HCT116 (cell line): ENCODE measurements around the gene HHAT. TPM values are rescaled to one million over a fixed set of nuclear protein-coding genes. Genes with fewer than 3 reads are reported as not detected.

Experiments used
- ATAC-seq: fragments of 200-7000 bp; cut with Tn5 transposase; 2 replicates; pipeline ENCODE4 v1.9.1; 2020; ENCODE audit warnings: mild to moderate bottlenecking, moderate library complexity
- BruUV-seq: library from RNA; stranded (reverse); fragments of 400-500 nt; replicated peaks from 2 replicates; lab custom pipeline; 2021; lab: Mats Ljungman, UMichigan
- CTCF ChIA-PET: fragments of 300-600 bp; sonication (Branson Sonifier 250); formaldehyde crosslinking; loops from one replicate; lab custom pipeline; 2021; ENCODE audit warnings: antibody characterized with exemption; lab: Charles Lee
- POLR2A ChIA-PET: fragments of 300-600, 350-600 bp; sonication (Branson Sonifier 250); formaldehyde crosslinking; loops from one replicate; lab custom pipeline; 2021; ENCODE audit warnings: antibody characterized with exemption; lab: Charles Lee
- RAD21 ChIA-PET, 2 experiments: fragments of 300-600 bp; sonication (Branson Sonifier 250); formaldehyde crosslinking; loops; one replicate each; lab custom pipeline; 2023; ENCODE audit warnings: low total read pairs in 2 of 2; ENCODE audit not compliant: uncharacterized antibody in 2 of 2, unreplicated experiment in 2 of 2, low non-redundant PET in 1 of 2; lab: Charles Lee
- DNase-seq: peaks from one replicate; pipeline ENCODE4 v3.0.0-alpha.2; 2010; ENCODE audit warnings: low read depth, low spot score
- H2AFZ ChIP-seq: fragments of 200-600 bp; shearing (Covaris generic), sonication (generic); 2 replicates; pipeline ENCODE4 v1.6.1; 2017; ENCODE audit warnings: low read depth, mixed run types, mixed read lengths, antibody characterized with exemption, low read length; ENCODE audit not compliant: poor library complexity, severe bottlenecking
- H3K27ac ChIP-seq: 2 replicates; pipeline ENCODE4 v1.5.1; 2012; ENCODE audit warnings: low read depth, low read length
- H3K27me3 ChIP-seq: fragments of 200-600 bp; sonication (generic); 2 replicates; pipeline ENCODE4 v1.6.1; 2016; ENCODE audit warnings: mixed run types, low read length, mixed read lengths; ENCODE audit not compliant: insufficient read depth
- H3K36me3 ChIP-seq, 2 experiments: fragments of 200-500 bp in 1 of 2; fragments of 200-600 bp in 1 of 2; sonication (Bioruptor generic) in 1 of 2; sonication (generic) in 1 of 2; 2 replicates each; pipeline versions ENCODE4 v1.5.1 to v1.6.1; 2014 to 2016; ENCODE audit warnings: low read length in 2 of 2, inconsistent platforms in 1 of 2, mixed read lengths in 1 of 2, mixed run types in 1 of 2; ENCODE audit not compliant: insufficient read depth in 2 of 2, control insufficient read depth in 1 of 2
- H3K4me1 ChIP-seq, 2 experiments: fragments of 200-600 bp in 1 of 2; sonication (generic) in 1 of 2; 2 replicates each; pipeline versions ENCODE4 v1.5.1 to v1.6.1; 2012 to 2017; ENCODE audit warnings: low read length in 2 of 2, inconsistent platforms in 1 of 2, mild to moderate bottlenecking in 1 of 2, mixed read lengths in 1 of 2, mixed run types in 1 of 2, moderate library complexity in 1 of 2; ENCODE audit not compliant: insufficient read depth in 2 of 2, control insufficient read depth in 1 of 2
- H3K4me2 ChIP-seq: fragments of 200-600 bp; sonication (generic); 2 replicates; pipeline ENCODE4 v1.6.1; 2017; ENCODE audit warnings: mixed run types, low read length, mixed read lengths
- H3K4me3 ChIP-seq, 2 experiments: fragments of 200-600 bp in 1 of 2; sonication (generic) in 1 of 2; replicated peaks in 1 of 2; 2 replicates each; pipeline ENCODE4 v1.5.1; 2011 to 2016; ENCODE audit warnings: low read length in 2 of 2, control low read depth in 1 of 2, low read depth in 1 of 2, mild to moderate bottlenecking in 1 of 2, mixed read lengths in 1 of 2, mixed run types in 1 of 2
- H3K79me2 ChIP-seq: fragments of 200-600 bp; sonication (generic); 2 replicates; pipeline ENCODE4 v1.6.1; 2017; ENCODE audit warnings: mild to moderate bottlenecking, mixed run types, low read length, moderate library complexity, mixed read lengths; ENCODE audit not compliant: insufficient read depth
- H3K9ac ChIP-seq: fragments of 200-600 bp; sonication (generic); 2 replicates; pipeline ENCODE4 v1.6.1; 2016; ENCODE audit warnings: low read length, mixed read lengths
- H3K9me2 ChIP-seq: fragments of 200-600 bp; sonication (generic), shearing (Covaris generic); 2 replicates; pipeline ENCODE4 v1.6.1; 2017; ENCODE audit warnings: mixed run types, mild to moderate bottlenecking, moderate library complexity; ENCODE audit not compliant: insufficient read depth
- H3K9me3 ChIP-seq, 2 experiments: fragments of 200-500 bp in 1 of 2; fragments of 200-600 bp in 1 of 2; sonication (Bioruptor generic) in 1 of 2; sonication (generic) in 1 of 2; 2 replicates each; pipeline ENCODE4 v1.6.1; 2014 to 2017; ENCODE audit warnings: low read length in 2 of 2, mixed read lengths in 2 of 2, inconsistent platforms in 1 of 2, low read depth in 1 of 2, mild to moderate bottlenecking in 1 of 2, mixed run types in 1 of 2, moderate library complexity in 1 of 2; ENCODE audit not compliant: control insufficient read depth in 1 of 2, insufficient read depth in 1 of 2
- H4K20me1 ChIP-seq: fragments of 200-600 bp; sonication (generic), shearing (Covaris generic); 2 replicates; pipeline ENCODE4 v1.6.1; 2017; ENCODE audit warnings: mixed run types, mild to moderate bottlenecking, moderate library complexity; ENCODE audit not compliant: insufficient read depth
- CEBPB ChIP-seq: IDR thresholded peaks from 2 replicates; pipeline ENCODE4 v1.6.1; 2012; ENCODE audit warnings: low read depth
- EGR1 ChIP-seq: IDR thresholded peaks from 2 replicates; pipeline ENCODE4 v1.6.1; 2012; ENCODE audit warnings: low read depth
- FOSL1 ChIP-seq: IDR thresholded peaks from 2 replicates; pipeline ENCODE4 v1.6.1; 2012; ENCODE audit warnings: low read depth
- JUND ChIP-seq: IDR thresholded peaks from 2 replicates; pipeline ENCODE4 v1.6.1; 2012
- POLR2AphosphoS5 ChIP-seq: IDR thresholded peaks from 2 replicates; pipeline ENCODE4 v1.6.1; 2011; ENCODE audit warnings: mild to moderate bottlenecking, low read depth, low read length, moderate library complexity
- RAD21 ChIP-seq: IDR thresholded peaks from 2 replicates; pipeline ENCODE4 v1.6.1; 2012; ENCODE audit warnings: low read depth, mild to moderate bottlenecking
- SP1 ChIP-seq: IDR thresholded peaks from 2 replicates; pipeline ENCODE4 v1.6.1; 2012; ENCODE audit warnings: low read depth
- SRF ChIP-seq: IDR thresholded peaks from 2 replicates; pipeline ENCODE4 v1.6.1; 2012; ENCODE audit warnings: low read depth
- TCF7L2 ChIP-seq: IDR thresholded peaks from 2 replicates; pipeline ENCODE4 v1.7.0; 2011; ENCODE audit warnings: borderline replicate concordance, inconsistent platforms; ENCODE audit not compliant: insufficient read depth, insufficient read length; ENCODE audit errors: extremely low read depth
- ZFX ChIP-seq: fragments of 450-650 bp; IDR thresholded peaks from 2 replicates; pipeline ENCODE4 v1.6.1; 2017
- ZNF274 ChIP-seq: fragments of 200-500 bp; sonication (Bioruptor generic); IDR thresholded peaks from 2 replicates; pipeline ENCODE4 v1.6.1; 2014; ENCODE audit warnings: mild to moderate bottlenecking, low read depth, low read length, inconsistent platforms
- intact Hi-C: fragments of 100-400 bp; cut with micrococcal nuclease; formaldehyde crosslinking; loops from 2 replicates; pipeline ENCODE4 v1.10.0; 2022
- total RNA-seq: library from RNA; stranded (reverse); gene quantifications from one replicate; pipeline ENCODE4 v1.2.1, GENCODE V29; 2021; ENCODE audit not compliant: unreplicated experiment
- TF ChIP-seq, protein P1 (sequence below): IDR thresholded peaks from 2 replicates; pipeline ENCODE4 v1.6.1; 2012
- TF ChIP-seq, protein P2 (sequence below): IDR thresholded peaks from 2 replicates; pipeline ENCODE4 v1.6.1; 2012
- TF ChIP-seq, protein P3 (sequence below): IDR thresholded peaks from 2 replicates; pipeline ENCODE4 v1.6.1; 2011; ENCODE audit warnings: mild to moderate bottlenecking, low read length, moderate library complexity; ENCODE audit not compliant: insufficient replicate concordance; ENCODE audit errors: extremely low read depth

Gene HHAT
- total RNA-seq, 1 experiment from 2014 or later: 2.7 TPM

DNA sequence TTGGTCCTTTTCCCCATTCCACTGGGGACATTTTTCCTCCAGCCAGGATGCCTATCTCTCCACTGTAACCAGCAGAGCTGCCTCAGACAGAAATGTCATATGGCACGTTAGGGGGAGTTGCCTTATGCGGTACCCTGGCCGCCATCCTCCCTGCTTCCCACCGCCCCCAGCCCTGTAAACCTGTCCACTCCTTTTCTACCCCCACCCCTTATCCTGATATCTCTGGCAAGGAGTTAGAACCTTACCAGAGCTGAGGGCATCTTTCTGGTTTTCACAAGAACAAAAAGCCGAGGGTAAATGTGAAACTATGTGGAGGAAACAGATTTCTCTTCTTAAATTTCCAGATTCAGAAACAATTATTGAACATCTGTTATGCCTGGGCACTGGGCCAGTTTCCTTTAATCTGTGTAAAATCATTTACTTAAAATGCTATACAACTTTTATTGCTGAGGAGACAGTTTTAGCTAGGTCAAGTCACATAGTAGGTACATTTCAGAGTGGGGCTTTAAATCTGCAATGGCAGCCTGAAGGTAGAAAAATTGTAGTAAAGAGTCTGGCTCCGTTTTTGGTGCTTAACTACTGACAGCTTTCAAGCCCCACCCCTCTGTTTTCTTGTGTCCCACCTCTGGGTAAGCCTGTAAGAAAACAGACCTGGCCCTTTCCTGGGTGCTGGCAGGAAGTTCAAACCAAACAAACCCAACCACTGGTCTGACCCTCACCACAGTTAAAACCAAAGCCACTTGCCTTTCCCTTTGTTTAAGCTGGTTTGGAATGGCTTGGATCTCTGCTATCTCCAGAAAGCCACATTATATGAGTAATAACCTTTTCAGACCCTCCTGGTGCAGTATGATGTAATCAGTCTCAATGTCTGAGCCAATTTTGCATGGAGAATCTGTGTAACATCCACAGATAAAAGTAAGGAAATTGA, 319.0 kb downstream of the HHAT start:
- H3K9ac ChIP-seq: no peak overlapping the region
- intact Hi-C loops: no loop called here
- ATAC-seq: no peak
- ChIA-PET CTCF (no interaction called here), RAD21 (no interaction called here)
- BruUV-seq: no TSS peak
- no peaks in the 10 kb centered on the region for H3K79me2 ChIP-seq
- no peaks in the 10 kb centered on the region for H3K9me2 ChIP-seq
- no peak overlapping the region for H3K4me3 ChIP-seq
- H3K27ac ChIP-seq: no peak overlapping the region
- no peaks in the 10 kb centered on the region for H3K9me3 ChIP-seq
- no peak for TF ChIP-seq RAD21
- TF ChIP-seq ZFX: no peak
- TF ChIP-seq CEBPB: no peak
- no peak for TF ChIP-seq SP1
- no peak for TF ChIP-seq EGR1
- no peak for TF ChIP-seq JUND
- no peak for TF ChIP-seq FOSL1
- TF ChIP-seq, all 23 proteins: peak for 0
- no peak for DNase-seq
- POLR2A ChIA-PET: no interaction called here
- H2AFZ ChIP-seq: no peak overlapping the region
- H4K20me1 ChIP-seq: no peaks in the 10 kb centered on the region
- no peaks in the 10 kb centered on the region for H3K4me1 ChIP-seq
- peaks cover 14% of the 10 kb centered on the region; the same call in 1 of the 2 replicates for H3K27me3 ChIP-seq
- no peaks in the 10 kb centered on the region for H3K36me3 ChIP-seq
- H3K4me2 ChIP-seq: no peak overlapping the region

DNA sequence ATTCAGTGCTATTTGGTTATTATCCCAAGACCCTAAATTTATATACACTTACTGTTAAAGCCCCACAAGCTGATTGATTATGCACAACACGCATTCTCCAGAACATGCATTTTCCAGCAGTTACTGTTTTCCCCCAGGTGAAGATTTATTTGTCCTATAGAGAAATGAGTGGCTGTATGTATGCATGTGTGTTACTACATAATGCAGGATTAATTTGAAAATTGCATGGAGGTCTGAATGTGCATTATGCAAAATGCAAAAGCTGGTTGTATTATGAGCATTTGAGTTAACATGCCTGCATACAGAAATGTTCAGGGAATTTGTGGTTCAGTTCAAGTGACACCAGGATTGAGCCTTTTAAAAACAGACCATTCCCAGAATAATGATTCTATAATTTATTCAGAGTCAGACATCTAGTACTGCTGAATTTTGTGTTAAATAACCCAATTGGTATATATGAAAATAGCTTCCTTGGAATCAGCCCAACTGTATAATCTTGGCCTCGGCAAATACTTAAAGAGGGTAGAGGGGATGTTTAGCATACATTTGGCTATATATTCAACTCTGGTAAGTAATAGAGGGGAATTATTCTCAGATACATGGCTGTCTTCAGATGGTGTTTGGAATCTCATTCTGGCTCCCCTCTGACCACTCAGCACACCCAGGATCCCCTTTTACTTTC, 320.0 kb downstream of the HHAT start:
- intact Hi-C loops: no loop called here
- Histone ChIP-seq H3K9me3 (no peaks in the 10 kb centered on the region; a peak in 1 of 4 replicates), H2AFZ (no peak overlapping the region), H3K4me2 (no peak overlapping the region), H4K20me1 (no peaks in the 10 kb centered on the region), H3K27ac (no peak overlapping the region), H3K9ac (no peak overlapping the region), H3K4me1 (no peaks in the 10 kb centered on the region), H3K9me2 (no peaks in the 10 kb centered on the region), H3K27me3 (peaks cover 9% of the 10 kb centered on the region; the same call in 1 of the 2 replicates), H3K4me3 (no peak overlapping the region), H3K79me2 (no peaks in the 10 kb centered on the region), H3K36me3 (no peaks in the 10 kb centered on the region)
- no peak for DNase-seq
- ATAC-seq: no peak
- ChIA-PET CTCF (no interaction called here), RAD21 (no interaction called here), POLR2A (no interaction called here)
- no TSS peak for BruUV-seq
- TF ChIP-seq, protein P1, sequence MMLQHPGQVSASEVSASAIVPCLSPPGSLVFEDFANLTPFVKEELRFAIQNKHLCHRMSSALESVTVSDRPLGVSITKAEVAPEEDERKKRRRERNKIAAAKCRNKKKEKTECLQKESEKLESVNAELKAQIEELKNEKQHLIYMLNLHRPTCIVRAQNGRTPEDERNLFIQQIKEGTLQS: no peak
- no peak for TF ChIP-seq TCF7L2
- TF ChIP-seq RAD21: no peak
- TF ChIP-seq SRF: no peak
- TF ChIP-seq, protein P2, sequence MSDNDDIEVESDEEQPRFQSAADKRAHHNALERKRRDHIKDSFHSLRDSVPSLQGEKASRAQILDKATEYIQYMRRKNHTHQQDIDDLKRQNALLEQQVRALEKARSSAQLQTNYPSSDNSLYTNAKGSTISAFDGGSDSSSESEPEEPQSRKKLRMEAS: no peak
- TF ChIP-seq, protein P3, sequence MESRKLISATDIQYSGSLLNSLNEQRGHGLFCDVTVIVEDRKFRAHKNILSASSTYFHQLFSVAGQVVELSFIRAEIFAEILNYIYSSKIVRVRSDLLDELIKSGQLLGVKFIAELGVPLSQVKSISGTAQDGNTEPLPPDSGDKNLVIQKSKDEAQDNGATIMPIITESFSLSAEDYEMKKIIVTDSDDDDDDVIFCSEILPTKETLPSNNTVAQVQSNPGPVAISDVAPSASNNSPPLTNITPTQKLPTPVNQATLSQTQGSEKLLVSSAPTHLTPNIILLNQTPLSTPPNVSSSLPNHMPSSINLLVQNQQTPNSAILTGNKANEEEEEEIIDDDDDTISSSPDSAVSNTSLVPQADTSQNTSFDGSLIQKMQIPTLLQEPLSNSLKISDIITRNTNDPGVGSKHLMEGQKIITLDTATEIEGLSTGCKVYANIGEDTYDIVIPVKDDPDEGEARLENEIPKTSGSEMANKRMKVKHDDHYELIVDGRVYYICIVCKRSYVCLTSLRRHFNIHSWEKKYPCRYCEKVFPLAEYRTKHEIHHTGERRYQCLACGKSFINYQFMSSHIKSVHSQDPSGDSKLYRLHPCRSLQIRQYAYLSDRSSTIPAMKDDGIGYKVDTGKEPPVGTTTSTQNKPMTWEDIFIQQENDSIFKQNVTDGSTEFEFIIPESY: no peak
- no peak for TF ChIP-seq ZNF274
- no peak for TF ChIP-seq POLR2AphosphoS5
